ENCODE results near the gene FADS2. TPM values are rescaled to one million over a fixed set of nuclear protein-coding genes. Genes with fewer than 3 reads are reported as not detected.

Gene FADS2
- total and polyA plus RNA-seq, 2 of the 13 experiments (the other 11 are each of a cell fraction or from before 2014, with no cell fraction given) = 90.1 to 124 TPM

- TF ChIP-seq HNF1B (CRISPR knock-in tag; IDR thresholded peaks at IDR 0.05) (peak; percentile 59; the same call in 1 of the 2 replicates), SNAI1 (CRISPR knock-in tag; IDR thresholded peaks at IDR 0.05; ENCODE audit: borderline replicate concordance) (peak; percentile 71; the same call in 1 of the 2 replicates), ZNF431 (CRISPR knock-in tag; IDR thresholded peaks at IDR 0.05; ENCODE audit: borderline replicate concordance, low read depth) (no peak), ZNF138 (CRISPR knock-in tag; IDR thresholded peaks at IDR 0.05; ENCODE audit: low read depth) (peak; percentile 80; the same call in 1 of the 2 replicates), HMGA1 (CRISPR knock-in tag; conservative IDR thresholded peaks at IDR 0.05) (no peak), SAP130 (CRISPR knock-in tag; IDR thresholded peaks at IDR 0.05; ENCODE audit: low read depth) (peak; percentile 88), NBN (conservative IDR thresholded peaks at IDR 0.05) (no peak), ARNT2 (CRISPR knock-in tag; IDR thresholded peaks at IDR 0.05; ENCODE audit: low read depth) (peak; percentile 89), EP300 (IDR thresholded peaks at IDR 0.05; ENCODE audit: low read depth in 2 of 2, low read length in 2 of 2) (no peak), EP300 (CRISPR knock-in tag; IDR thresholded peaks at IDR 0.05; ENCODE audit: borderline replicate concordance) (no peak; the same call in 1 of the 2 replicates), MXI1 (IDR thresholded peaks at IDR 0.05; ENCODE audit: borderline replicate concordance, low read depth, low read length) (peak; percentile 72; the same call in 1 of the 3 replicates), NPAS2 (CRISPR knock-in tag; IDR thresholded peaks at IDR 0.05; ENCODE audit: borderline replicate concordance) (no peak), ZNF574 (CRISPR knock-in tag; IDR thresholded peaks at IDR 0.05) (peak; percentile 63), SP1 (IDR thresholded peaks at IDR 0.05) (no peak), SP1 (CRISPR knock-in tag; IDR thresholded peaks at IDR 0.05) (peak; percentile 70), YEATS2 (CRISPR knock-in tag; IDR thresholded peaks at IDR 0.05; ENCODE audit: borderline replicate concordance) (peak; percentile 24; the same call in 1 of the 2 replicates), IRF1 (CRISPR knock-in tag; IDR thresholded peaks at IDR 0.05; ENCODE audit: low read depth) (0 out of 2 replicates have a peak, but pooled peaks have one; percentile 72), THYN1 (CRISPR knock-in tag; IDR thresholded peaks at IDR 0.05; ENCODE audit: borderline replicate concordance, low read depth) (no peak), FOXA3 (CRISPR knock-in tag; IDR thresholded peaks at IDR 0.05) (no peak), ZNF83 (CRISPR knock-in tag; IDR thresholded peaks at IDR 0.05; ENCODE audit: borderline replicate concordance) (no peak), ZBTB34 (CRISPR knock-in tag; IDR thresholded peaks at IDR 0.05) (no peak), ZNF619 (CRISPR knock-in tag; IDR thresholded peaks at IDR 0.05) (0 out of 2 replicates have a peak, but pooled peaks have one; percentile 49), ATAD3A (CRISPR knock-in tag; IDR thresholded peaks at IDR 0.05) (no peak), U2AF2 (IDR thresholded peaks at IDR 0.05; ENCODE audit: low read depth, low read length) (no peak)
These were observed 12.9 kb upstream of the FADS2 start (continued) for GRCh38 chr11:61814958-61815789.

All from HepG2 (cell line).